ENCODE data around the gene LIG1.
A peak's percentile ranks its signal among the peaks of the same experiment; 100 is the strongest.

LIG1 gene

DNA sequence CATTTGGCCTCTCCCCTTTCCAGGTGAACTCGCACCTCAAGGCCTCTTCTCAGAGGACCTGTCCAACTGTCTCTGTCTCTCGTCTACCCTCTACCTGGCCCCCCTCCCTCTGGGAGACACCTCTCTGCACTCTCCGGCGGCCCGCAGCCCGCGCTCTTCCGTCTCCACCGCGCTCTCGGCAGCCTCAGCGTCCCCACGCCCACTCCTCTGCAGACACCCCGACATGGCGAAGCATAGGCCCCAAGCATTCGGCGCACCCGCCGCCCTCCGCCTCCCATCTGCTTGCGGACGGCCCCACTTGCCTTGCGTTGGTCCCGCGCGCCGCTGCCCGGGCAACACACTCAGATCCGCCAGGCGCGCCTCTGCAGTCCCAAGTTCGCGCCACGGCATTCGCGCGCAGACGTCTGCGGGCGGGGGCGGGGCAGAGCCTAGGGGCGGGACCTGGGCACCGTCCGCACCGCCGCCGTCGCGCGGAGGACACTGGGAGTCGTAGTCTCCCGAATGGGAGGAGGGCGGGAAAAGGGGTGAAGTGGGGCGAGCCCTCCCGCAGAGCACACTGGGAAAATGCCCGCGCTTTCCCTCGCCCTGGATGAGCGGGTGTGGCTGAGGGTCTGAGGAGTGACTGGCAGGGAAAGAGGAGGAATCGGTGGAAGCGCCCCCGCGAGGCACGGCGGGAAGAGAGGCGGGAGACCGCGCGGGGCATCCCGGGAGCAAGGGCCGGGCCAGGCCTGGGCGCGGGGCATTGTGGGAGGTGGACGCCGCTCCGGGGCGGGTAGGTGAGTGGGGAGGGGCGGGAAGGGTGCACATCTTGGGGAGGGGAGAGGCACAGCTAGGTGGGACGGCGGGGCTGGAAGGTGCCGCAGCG, at the start of gene LIG1, which contains the start of gene ZSWIM9:
TSS of gene LIG1 (minus strand) at position 406 of the 865 bp plus-strand sequence. CDS start 4,778 bp downstream, outside the sequence.
TSS of gene ZSWIM9 (plus strand) at position 742 of the 865 bp plus-strand sequence. CDS start 1,123 bp downstream, outside the sequence.
- peak; percentile 91 for DNase-seq

DNA sequence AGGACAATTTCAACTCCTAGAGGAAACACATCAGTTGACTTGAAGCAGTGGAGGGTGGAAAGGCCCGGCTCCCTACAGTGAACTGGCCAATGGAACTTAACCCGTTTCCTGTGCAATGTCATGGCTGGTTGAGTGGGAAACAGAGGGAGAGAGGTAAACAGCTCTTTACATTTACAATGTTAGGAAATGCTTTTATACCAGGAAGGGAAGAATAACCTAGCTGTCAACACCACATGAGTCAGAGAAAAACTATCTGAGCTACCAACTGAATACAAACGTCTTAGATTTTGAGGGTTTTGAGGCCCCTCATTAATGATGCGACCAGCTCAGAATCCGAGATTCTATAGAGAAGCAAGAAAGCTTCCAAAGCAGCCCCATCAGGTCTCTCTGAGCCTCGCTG, 48.9 kb upstream of the LIG1 start:
- DNase-seq: no peak

GRCh38 chr19:48216933-48217332, 46.8 kb upstream of the LIG1 start:
- no peak for DNase-seq

GRCh38 chr19:48213959-48214358, 43.8 kb upstream of the LIG1 start:
- DNase-seq: no peak

DNA sequence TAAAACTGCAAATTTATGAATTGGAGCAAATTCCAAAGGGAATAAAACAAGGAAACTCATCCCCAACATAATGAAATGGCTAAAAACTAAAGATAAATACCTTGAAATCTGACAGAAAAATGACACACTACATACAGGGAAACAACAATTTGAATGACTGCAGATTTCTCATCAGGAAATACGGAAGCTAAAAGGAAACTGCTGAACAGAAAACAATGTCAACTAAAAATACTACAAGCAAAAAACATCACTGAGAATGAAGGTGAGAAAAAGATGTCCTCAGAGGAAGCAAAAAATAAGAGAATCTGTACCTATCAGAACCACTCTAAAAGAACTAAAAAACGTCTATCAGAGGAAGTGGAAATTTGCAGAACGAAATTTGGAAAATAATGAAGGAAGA, 39.9 kb upstream of the LIG1 start:
- DNase-seq: no peak

GRCh38 chr19:48206397-48207093, 36.4 kb upstream of the LIG1 start:
- DNase-seq: no peak

DNA sequence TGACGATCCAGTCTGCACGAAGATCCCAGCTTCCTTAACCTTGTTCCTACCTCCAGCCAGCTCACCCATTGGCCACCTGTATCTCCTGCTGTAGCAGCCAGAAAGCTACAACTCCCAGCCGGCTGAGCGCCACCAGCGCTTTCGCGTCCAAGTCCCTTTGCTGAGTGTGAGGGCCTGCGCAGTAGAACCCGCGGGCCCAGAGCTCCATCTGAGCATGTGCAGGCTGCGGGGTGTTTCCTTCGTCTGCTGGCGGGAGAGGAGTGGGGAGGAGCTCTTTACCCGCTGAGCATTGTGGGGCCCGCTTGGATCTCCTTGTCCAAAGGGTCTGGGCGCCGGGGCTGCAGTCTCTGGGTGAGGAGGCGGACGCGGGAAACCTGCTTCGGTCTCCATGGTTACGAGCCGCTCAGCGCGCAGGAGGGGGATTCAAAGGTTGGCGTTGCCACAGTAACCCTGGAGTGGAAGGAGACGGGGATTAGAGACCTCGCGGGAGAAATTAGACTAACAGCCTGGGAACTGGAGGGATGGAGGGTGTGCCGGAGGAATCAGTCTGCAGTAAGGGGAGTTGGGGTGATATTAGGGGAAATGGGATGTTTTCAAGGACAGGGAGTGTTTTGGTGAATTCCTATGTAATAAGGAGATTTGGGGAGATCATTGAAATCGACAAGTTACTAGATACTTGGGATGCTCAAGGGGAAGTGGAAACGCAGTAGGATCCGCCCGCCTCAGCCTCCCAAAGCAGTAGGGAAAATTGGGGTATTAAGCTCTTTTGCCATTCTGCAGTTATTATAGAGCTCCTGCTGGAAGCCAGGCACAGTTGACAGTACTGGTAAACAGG, 33.9 kb upstream of the LIG1 start:
- DNase-seq: peak; percentile 95

GRCh38 chr19:48203222-48203793, 33.2 kb upstream of the LIG1 start:
- no peak for DNase-seq

- peak; percentile 21 for DNase-seq
These were observed 27.0 kb upstream of the LIG1 start for GRCh38 chr19:48196933-48197665.

GRCh38 chr19:48196321-48196763, 26.2 kb upstream of the LIG1 start:
- DNase-seq: no peak

GRCh38 chr19:48194844-48195830, 25.0 kb upstream of the LIG1 start:
- no peak for DNase-seq

- DNase-seq: no peak
These were observed 24.1 kb upstream of the LIG1 start for GRCh38 chr19:48194041-48194843.

DNA sequence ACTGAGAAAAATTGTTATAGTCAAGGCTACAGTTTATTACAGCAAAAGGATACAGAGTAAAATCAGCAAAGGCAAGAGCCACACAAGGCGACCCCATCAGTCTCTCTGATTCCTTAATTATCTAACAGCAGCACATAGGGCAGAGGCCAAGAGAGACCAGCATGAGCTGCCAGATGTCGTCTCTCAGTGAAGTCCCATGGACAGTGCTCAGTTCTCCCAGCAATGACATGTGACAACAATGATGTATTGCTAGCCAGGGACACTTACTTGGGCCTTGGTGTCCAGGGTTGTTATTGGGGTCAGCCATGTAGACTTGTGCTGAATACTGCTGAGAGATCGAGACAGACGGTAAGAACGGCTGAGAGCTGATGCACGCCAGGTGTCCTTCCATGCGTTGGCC, 22.6 kb upstream of the LIG1 start:
- no peak for DNase-seq

DNA sequence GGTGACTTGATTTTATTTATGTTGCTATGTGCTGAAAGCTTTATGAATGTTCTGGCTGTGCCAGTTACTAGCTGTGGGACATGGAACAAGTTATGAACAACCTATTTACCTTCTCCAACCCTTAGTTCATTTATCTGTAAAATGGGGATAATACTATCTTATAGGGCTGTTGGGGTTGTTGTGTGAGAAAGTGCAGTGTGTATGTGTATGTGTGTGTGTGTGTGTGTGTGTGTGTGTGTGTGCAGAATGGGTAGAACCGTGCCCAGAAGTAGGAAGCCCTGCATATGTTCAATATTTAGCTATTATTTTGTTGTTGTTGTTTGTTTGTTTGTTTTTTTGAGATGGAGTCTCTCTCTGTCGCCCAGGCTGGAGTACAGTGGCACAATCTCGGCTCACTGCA, 20.7 kb upstream of the LIG1 start:
- no peak for DNase-seq

- DNase-seq: peak; percentile 54
These were observed 20.2 kb upstream of the LIG1 start for GRCh38 chr19:48190288-48190884.

DNA sequence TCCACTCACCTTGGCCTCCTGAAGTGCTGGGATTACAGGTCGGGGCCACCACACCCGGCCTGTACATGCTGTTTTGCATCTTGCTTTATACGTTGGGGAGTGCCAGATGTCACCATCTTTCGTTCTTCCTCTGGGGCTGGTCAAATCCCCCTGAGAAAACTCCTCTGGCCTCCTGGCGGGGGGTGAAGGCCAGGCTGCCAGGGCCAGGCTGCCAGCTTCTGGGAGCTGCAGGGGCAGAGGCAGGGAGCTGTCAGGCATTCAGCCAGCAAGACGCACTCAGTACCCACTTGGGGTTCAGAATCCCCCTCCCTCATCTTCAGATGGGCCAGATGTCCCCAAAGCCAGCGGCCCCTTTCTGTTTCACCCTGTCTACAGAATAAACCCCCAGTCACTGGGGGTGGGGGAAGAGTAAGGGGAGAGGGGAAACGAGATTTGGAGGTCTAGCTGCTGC, 16.4 kb upstream of the LIG1 start:
- no peak for DNase-seq

DNA sequence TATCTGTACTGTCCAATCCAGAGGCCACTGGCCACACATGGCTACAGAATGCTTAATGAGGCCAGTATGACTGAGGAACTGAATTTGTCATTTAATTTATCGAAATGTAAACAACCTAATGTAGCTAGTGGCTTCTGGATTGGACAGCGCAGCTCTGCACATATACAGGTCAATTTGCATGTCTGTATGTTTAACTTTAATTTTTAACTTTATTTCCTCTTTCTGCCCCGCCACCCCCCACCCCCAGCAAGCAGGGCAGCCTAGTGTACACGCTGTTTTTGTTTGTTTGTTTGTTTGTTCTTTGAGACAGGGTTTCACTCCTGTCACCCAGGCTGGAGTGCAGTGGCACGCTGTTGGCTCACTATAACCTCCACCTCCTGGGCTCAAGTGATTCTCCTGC, 15.9 kb upstream of the LIG1 start:
- no peak for DNase-seq

DNA sequence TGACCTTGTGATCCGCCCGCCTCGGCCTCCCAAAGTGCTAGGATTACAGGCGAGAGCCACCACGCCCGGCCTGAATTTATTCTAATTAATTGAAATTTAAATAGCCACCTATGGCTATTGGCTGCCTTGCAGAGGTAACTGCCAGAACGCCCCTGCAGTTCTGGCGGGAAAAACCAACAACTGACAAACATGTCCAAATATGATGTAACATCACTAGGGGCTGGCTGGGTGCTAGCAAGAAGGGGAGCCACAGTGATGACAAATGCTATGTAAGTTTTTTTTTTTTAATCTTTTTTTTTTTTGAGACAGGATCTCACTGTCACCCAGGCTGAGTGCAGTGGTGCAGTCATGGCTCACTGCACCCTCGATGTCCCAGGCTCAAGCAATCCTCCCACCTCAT, 13.2 kb upstream of the LIG1 start:
- DNase-seq: no peak

- no peak for DNase-seq
These were observed 12.3 kb upstream of the LIG1 start for GRCh38 chr19:48182434-48182833.

All from NCI-H2227 treated with DMSO at 0.1 percent for 48 hours (cell line).